NCI-H128 (cell line): Measurements from ENCODE around the gene IKZF4.
A peak's percentile ranks its signal among the peaks of the same experiment; 100 is the strongest.
"Not testable (repeated sequence)": the region's sequence is repeated elsewhere in the genome, so short reads cannot be mapped to it uniquely, and the experiment has no call there.

ENCODE experiments used
- DNase-seq: peaks from one replicate; lab custom pipeline; 2025; ENCODE audit not compliant: unreplicated experiment; lab: John Stamatoyannopoulos, UW

Gene IKZF4

DNA sequence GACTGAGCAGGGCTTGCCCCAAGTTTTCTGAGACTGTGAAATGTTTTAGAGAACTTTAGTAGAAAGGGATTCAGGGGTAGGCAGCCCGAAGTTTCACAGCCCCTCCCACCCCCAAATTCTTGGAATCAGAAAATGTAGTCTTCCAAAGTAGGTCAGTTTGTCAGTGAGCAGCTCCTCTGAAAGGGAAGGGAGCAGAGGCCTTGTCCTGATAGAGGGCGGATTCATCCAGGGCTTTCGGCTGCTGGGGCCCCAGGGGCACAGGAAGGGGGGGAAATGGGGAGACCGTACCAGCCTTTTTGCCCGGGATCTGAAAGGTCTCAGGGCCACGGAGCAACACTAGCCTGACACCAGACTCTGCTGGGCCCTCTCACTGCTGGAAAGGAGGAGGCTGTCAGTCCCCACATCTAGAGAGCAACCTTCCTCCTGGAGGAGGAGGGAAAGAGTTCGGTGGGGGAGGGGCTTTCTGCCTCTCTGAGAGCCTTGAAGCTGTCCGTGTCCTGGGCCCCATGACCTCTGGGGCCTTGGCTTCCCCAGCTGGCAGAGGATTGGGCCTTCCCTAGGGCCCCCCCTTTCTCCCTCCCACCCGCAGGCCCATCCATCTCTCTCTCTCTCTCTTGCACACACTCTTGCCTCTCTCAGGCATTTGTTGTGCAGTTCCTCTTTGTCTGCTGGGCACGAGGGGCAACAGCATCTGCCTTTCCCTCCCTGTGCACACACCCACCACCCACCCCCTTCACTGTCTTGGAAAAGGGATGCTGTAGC is at the start of gene IKZF4:
Gene IKZF4, plus strand, starts transcription at position 621 of the 762 bp plus-strand sequence. CDS start 451 bp downstream, outside the sequence.
- no peak for DNase-seq

DNA sequence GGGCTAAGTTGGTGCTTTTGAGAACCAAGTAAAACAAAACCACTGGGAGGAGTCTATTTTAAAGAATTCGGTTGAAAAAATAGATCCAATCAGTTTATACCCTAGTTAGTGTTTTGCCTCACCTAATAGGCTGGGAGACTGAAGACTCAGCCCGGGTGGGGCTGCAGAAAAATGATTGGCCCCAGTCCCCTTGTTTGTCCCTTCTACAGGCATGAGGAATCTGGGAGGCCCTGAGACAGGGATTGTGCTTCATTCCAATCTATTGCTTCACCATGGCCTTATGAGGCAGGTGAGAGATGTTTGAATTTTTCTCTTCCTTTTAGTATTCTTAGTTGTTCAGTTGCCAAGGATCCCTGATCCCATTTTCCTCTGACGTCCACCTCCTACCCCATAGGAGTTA is 48.8 kb upstream of the IKZF4 start:
- no peak for DNase-seq

DNA sequence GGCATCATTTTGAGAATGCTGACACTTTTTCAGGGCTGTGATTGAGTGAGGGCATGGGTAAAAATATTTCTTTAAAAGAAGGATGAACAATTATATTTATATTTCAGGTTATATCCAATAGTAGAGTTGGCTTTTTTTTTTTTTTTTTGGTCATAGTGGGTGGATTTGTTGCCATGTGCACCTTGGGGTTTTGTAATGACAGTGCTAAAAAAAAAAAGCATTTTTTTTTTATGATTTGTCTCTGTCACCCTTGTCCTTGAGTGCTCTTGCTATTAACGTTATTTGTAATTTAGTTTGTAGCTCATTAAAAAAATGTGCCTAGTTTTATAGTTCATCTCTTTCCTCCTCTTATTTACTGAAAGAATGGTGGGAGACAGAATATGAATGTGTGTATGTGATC is 48.4 kb upstream of the IKZF4 start:
- DNase-seq = no peak

DNA sequence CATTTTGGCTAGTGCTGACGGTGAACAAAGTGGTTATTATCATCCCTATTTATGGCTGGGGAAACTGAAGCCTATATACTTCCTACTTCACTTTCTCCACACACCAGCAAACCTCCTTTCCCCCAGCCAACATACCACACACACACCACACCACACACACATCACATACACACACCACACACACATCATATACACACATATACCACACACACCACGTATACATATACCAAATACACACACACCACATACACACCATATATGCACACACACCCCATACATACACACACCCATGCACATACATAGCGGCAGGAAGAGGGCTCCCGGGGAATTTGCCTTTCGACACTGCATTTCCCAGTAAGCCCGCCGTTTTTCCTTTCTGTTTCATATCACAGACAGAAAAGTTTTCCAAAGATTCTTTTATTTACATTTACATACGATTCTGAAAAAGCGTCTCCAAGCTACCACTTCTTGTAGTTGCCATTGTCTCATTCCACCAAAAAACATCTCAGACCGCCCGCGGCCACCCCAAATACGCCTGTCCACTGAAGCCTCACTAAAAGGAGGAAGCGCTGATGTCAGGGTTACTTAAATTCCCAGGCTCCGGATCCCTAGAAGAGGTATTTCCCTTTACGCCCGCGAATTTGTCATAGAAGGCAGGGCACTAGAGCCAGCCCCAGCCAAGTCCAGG is 47.8 kb upstream of the IKZF4 start:
- no peak for DNase-seq

DNA sequence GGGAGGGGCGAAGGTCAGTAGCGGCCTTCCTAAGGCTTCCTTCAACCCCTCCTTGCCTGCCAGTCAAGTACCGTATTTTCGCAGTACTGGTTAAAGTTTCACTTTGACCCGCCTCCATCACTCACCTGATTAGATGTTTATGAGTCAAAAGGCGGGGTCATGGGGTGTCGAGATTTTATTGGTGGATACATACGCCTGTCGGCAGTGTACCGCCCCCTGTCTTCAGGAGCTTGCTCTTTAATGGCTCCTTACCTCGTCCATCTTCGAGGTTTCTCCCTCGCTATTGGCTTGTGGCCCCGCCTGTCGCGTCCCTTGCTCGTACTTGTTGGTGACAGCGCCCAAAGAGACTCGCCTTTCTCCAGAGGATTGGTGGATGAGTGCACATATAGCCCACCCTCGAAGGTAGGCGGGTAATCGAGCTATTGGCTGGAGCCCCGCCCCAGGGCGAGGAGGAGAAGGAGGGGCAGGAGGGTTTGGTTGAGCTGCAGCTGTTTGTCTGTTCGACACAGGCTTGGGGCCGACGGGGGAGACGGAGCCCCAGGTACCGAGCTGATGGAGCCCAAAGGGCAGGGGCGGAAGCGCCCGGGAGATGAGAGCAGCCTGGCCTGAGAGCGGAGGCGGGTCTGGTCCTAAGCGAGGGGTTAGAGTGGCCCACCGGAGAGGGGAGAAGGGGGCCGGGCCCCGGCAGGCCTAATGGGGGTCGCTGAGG is 47.1 kb upstream of the IKZF4 start, which contains the start of gene RAB5B:
Gene RAB5B, plus strand, starts transcription at position 480 of the 709 bp plus-strand sequence. CDS start 12,883 bp downstream, outside the sequence.
- DNase-seq = peak; percentile 100

DNA sequence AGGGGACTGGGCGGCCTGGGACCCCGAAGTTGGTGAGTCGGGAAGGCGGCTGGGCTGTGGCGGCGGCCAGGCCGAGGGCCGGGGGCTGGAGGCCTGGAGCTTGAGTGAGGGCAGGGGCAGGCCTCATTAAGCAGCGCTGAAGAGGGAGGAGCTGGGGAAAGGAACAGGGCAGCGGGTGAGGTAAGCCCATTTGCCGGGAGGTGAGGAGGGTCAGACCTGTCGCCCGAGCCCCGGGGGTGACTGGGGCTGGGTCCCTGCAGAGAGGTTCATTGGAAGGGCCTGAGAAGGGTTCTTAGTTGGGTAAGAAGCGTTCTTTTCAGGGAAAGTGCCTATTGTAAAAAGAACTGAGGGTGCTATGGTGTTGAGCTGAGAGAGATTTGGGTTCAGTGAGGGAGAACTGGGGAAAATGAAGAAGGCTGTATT is 46.5 kb upstream of the IKZF4 start:
- no peak for DNase-seq

DNA sequence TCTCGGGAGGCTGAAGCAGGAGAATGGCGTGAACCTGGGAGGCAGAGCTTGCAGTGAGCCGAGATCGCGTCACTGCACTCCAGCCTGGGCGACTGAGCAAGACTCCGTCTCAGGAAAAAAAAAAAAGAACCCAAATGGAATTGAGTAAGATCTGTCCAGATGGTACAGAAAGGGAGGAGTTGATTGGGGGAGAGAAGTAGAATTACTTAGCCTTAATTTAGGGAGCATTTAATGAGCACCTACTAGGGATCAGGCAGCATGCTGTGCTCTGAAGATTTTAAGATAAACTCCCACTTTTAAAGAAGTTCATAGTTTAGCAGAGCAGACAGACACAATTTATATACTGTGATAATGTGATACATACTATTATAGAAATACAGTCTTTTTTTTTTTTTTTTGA is 42.5 kb upstream of the IKZF4 start:
- no peak for DNase-seq

DNA sequence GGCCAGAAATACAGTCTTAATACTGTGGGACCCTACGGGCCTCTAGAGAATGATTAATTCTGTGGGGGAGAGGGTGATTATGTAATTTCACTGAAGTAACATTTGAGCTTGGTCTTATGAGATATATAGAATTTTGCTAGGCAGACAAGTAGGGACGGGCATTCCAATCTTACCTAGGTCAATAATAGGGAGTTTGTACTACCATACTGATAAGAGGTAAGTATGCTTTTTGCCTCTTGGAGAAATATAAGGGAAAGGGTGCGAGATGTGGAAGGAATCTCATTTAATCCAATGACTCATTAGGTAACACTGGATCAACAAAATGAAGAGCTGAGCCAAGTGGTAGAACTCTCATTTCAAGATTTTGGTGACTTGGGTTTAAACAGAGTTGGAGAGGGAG is 41.8 kb upstream of the IKZF4 start:
- no peak for DNase-seq

DNA sequence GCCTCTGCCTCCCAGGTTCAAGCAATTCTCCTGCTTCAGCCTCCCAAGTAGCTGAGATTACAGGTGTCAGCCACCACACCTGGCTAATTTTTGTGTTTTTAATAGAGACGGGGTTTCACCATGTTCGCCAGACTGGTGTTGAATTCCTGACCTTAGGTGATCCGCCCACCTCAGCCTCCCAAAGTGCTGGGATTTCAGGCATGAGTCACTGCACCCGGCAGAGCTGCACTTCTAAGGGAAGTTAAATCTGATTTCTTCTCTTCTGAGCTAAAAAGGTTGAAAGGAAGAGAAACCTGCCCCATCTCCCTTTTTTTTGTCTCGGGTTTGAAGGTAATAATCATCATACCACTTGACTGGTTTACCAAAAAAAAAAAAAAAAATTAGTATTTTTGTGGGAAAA is 39.0 kb upstream of the IKZF4 start:
- DNase-seq = not testable (repeated sequence)

DNA sequence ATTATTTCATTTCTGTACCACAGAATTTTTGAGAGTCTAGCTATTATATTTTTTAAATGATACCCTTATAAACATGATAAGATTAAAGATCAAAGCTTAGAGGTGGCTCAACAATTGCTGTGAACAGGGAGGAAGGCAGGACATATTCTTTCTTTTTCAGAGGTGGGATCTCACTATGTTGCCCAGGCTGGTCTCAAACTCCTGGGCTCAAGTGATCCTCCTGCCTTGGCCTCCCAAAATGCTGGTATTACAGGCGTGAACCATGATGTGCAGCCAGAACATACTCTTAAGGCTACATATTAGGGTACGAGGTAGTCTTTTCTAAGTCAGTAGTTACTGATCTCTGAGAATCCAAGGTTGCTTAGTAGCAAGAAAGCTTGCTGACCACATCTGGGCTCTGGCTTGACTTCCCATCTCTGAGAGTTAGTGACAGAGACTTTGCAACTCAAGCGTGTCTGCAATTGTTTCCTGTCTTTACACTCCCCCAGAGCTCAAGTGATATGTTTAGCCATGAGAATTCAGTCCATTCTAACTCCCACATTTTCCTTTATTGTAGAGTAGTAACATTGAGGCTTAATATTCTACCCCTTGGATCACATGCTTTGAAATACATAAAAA is 38.4 kb upstream of the IKZF4 start:
- DNase-seq = no peak

DNA sequence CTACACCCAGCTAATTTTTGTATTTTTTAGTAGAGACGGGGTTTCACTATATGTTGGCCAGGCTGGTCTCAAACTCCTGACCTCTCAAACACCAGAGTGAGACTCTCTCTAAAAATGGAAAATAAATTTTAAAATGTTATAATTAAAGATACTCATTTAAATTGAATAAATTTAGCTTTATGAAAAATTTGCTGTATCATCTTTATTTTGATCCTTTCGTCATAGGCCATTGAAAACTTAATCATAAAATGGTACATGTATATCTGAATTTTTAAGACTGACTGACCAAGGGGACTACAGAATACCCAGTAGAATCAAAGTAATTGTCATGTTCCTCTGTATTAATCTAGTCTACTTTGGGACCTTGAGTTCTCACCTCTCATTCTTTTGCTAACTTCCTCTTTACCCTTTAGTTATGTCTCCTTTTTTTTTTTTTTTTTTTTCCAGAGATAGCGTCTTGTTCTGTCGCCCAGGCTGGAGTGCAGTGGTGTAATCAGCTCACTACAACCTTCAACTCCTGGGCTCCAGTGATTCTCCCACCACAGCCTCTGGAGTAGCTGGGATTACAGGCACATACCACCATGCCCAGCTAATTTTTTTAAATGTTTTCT is 37.5 kb upstream of the IKZF4 start:
- no peak for DNase-seq

DNA sequence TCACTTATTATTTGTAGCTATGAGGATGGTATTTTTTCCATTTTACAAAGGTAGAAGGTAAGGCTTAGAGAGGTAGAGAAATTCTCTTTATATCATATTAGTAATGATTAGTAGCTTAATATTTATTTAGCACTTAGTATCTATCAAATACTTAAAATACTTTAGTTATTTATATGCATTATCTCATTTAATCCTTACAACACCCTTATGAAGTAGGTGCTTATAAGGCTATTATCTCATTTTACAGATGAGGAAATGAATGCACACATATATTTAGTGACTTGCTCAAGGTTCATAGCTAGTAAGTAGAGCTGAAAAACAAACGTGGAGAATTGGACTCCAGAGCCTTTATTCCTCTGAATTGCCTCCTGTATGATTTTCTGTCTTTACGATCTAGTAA is 36.0 kb upstream of the IKZF4 start:
- DNase-seq = no peak

DNA sequence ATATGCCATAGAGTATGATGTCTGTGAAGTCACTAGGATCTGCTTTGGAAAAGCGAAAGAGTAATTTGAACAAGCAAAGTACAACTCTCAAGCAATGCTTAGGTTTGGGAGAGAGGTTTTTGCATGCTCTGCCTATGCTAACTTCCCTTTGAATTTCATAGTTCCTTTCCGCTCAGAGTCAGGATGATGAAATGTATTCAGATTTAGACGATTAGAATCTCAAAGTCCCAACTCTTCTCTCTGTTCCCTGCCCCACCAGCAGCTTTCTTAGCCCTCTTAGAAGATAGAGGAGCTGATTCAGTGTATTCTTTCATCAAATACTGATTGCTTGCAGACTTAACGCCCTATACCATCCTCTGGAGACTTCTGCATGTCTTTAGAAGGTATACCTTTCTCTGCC is 35.5 kb upstream of the IKZF4 start:
- no peak for DNase-seq

DNA sequence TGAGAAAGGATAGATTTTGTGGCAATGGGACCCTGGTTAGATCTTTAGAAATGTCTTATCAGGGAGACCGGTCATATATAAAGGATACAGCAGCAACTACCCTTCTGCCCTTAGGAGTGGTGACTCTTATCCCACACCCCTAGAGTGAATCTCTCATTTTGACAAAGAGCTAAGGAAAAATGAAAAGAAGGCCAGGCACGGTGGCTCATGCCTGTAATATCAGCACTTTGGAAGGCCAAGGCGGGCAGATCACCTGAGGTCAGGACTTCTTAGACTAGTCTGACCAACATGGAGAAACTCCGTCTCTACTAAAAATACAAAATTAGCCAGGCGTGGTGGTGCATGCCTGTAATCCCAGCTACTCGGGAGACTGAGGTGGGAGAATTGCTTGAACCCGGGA is 34.9 kb upstream of the IKZF4 start:
- DNase-seq = not testable (repeated sequence)

DNA sequence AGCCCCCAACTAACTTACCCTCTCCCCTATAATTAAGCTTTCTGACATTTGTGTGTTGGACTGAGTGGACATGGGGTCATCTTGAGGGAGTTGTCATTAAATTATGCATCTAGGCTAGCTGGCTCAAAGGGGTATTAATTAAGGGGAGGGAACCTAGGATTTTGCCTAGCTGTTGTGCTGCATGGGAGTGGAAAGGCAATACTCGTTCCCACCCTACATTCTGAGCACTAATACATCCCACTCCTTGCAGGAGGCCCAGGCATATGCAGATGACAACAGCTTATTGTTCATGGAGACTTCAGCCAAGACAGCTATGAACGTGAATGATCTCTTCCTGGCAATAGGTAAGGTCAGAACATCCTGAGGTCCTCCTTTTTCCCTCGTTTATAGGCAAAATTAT is 29.7 kb upstream of the IKZF4 start:
- no peak for DNase-seq

DNA sequence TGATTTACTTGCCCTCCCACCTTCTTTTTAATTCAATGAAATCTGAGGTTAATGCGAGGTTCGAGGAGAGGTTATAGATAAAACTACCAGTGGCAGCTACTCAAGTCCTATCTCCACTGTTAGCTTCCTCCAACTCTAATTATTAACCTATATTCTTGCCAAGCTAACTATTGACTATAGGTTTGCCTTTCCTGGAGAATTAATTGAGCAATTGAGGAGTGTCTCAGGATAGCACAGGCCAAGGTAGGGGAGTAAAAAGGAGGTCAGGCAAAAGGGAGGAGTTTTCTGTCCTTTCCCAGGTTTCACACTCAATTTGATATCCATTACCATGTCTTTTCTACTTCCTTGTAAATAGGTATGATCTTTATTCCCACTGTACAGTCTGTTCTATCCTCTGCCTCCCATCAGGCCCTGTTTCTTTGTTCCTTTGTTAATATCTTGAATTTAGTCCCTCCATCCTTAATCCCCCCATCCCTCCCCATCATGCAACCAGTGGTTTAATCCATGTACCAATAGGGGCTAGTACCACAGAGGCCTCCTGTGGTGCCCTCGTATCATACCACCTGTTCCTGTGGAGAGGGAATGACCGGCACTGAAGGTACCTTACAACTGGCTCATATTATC is 27.5 kb upstream of the IKZF4 start:
- no peak for DNase-seq

DNA sequence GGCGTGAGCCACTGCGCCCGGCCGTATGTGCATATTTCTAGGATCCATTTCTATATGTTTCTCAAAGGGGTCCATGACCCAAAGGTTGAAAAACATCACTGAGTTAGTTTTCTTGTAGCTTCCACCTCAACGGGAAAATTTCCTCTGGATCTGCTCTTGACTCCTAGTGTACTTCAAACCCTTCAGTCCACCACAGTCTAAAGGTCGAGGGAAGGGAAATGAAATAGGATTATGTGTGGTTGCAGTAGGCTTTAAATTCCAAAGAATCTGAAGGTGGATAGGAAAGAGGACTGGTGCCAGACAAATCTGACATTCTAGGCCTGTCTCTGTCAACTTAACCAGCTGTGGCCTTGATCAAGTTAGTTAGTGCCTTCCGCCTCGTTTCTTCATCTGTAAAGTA is 25.5 kb upstream of the IKZF4 start:
- DNase-seq = no peak

DNA sequence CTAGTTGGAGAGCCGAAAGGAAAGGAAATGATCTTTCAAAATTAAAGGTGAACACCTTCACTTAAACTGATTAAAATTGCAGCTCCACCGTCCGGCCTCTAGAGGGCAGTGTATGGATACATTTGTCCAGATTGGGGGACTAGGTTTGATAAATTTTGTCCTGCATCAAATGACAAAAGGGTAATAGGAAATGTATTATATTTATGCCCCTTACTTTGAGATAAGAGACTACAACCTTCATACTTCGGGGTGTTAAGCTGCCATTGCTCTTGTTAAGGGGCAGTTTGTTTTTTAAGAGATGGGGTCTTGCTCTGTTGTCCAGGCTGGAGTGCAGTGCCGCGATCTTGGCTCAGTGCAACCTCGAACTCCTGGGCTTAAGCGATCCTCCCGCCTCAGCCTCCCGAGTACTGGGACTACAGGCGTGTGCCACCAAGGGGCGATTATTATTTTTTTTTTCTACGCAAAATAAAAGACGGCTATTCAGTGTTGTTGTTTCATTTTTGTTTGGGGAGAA is 24.6 kb upstream of the IKZF4 start:
- peak; percentile 48 for DNase-seq

DNA sequence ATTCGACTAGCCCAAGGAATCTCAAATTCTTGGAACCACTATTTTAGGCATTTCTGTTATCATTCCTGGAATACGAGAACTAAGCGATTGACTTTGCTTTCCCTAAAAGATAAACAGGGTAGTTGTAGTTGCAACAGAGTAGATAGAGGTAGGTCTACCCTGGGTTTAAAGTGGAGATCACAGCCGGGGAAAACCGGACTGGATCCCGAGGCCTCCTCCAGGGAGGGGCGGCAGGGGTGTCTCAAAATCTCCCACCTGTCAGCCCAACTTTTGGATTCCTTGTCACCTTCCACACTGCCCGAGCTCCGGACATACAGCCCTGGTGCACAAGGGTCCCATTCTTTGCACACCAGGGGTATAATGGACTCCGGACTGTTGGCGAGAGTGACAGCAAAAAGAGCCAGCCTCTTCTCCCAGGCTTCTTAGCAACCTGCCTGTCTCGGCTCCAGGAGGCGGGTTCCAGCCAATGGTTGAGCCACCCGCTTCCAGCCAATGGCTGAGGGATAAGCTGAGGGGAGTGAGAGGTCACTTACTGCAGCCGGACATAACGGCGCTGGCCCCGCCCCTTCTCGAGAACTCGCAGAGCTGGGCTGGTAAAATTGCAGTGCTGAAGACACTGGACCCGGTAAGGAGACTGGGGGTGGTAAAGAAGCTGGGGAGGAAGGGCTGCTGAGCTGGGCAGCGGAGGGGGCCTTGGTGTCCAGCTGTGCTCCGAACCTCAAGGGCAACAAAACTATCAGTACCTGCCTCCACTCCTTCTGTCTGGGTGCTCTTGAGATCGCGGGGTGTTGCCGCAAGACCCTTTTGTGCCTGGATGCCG is 23.9 kb upstream of the IKZF4 start, which contains the start of gene SUOX:
Gene SUOX, plus strand, starts transcription at position 562 of the 820 bp plus-strand sequence. CDS start 4,946 bp downstream, outside the sequence.
- peak; percentile 77 for DNase-seq
